Left ventricle myocardium inferior (tissue), 1 donor: ENCODE measurements around the gene ATF6. TPM values are rescaled to one million over a fixed set of nuclear protein-coding genes. Genes with fewer than 3 reads are reported as not detected.
"Not testable (repeated sequence)": the region's sequence is repeated elsewhere in the genome, so short reads cannot be mapped to it uniquely, and the experiment has no call there.

Experiments used
- DNase-seq: peaks from one replicate; pipeline ENCODE4 v3.0.0-alpha.2; 2020
- H3K27ac ChIP-seq: fragments of 200-600 bp; replicated peaks from 2 replicates; pipeline ENCODE4 v1.8.0; 2021
- H3K27me3 ChIP-seq: fragments of 200-600 bp; 2 replicates; pipeline ENCODE4 v1.8.0; 2021; ENCODE audit warnings: low read depth
- H3K36me3 ChIP-seq: fragments of 200-600 bp; 2 replicates; pipeline ENCODE4 v1.8.0; 2021
- H3K4me1 ChIP-seq: fragments of 200-600 bp; 2 replicates; pipeline ENCODE4 v1.8.0; 2021
- H3K4me3 ChIP-seq: fragments of 200-600 bp; 2 replicates; pipeline ENCODE4 v1.8.0; 2021; ENCODE audit warnings: mild to moderate bottlenecking, moderate library complexity
- H3K9me3 ChIP-seq: fragments of 200-600 bp; replicated peaks from 2 replicates; pipeline ENCODE4 v1.8.0; 2021
- CTCF ChIP-seq: fragments of 200-600 bp; IDR thresholded peaks from 2 replicates; pipeline ENCODE4 v1.8.0; 2021; ENCODE audit warnings: antibody characterized with exemption, mild to moderate bottlenecking, borderline replicate concordance
- intact Hi-C: fragments of 100-400 bp; cut with micrococcal nuclease; formaldehyde crosslinking; loops from one replicate; pipeline ENCODE4 v1.11.0; 2022
- total RNA-seq: library from RNA; stranded (reverse); fragmentation: NEBNext Ultra II Directional; extraction: Animal tissue kit (Norgen Biotek cat#: 25700); gene quantifications from one replicate; pipeline ENCODE4 v1.2.1, GENCODE V29; 2021
- donor health status: DM: no; HTN: yes; CAD: no; lungs with severe emphysema.

ATF6 gene
- total RNA-seq, 1 donor from 2014 or later = 13.0 TPM

- Histone ChIP-seq H3K27ac (no peak overlapping the region), H3K27me3 (no peaks in the 10 kb centered on the region), H3K4me1 (peaks cover 13% of the 10 kb centered on the region), H3K36me3 (peaks cover 12% of the 10 kb centered on the region), H3K9me3 (no peaks in the 10 kb centered on the region), H3K4me3 (no peak overlapping the region)
- intact Hi-C loops = no loop called here
- no peak for DNase-seq
- TF ChIP-seq CTCF = no peak
Observed at GRCh38 chr1:161827786-161828185, 61.7 kb downstream of the ATF6 start.

- H3K36me3 ChIP-seq, DNase-seq, intact Hi-C loops, H3K4me3 ChIP-seq, H3K27me3 ChIP-seq, H3K9me3 ChIP-seq, H3K27ac ChIP-seq, H3K4me1 ChIP-seq: not testable (repeated sequence)
Observed at GRCh38 chr1:161832299-161832907, 66.3 kb downstream of the ATF6 start.

GRCh38 chr1:161834967-161835550 is 68.9 kb downstream of the ATF6 start:
- H3K27me3 ChIP-seq = no peaks in the 10 kb centered on the region
- H3K27ac ChIP-seq = no peak overlapping the region
- H3K36me3 ChIP-seq = no peaks in the 10 kb centered on the region
- H3K9me3 ChIP-seq = no peaks in the 10 kb centered on the region
- DNase-seq = no peak
- no peak overlapping the region for H3K4me3 ChIP-seq
- intact Hi-C loops = no loop called here
- peaks cover 13% of the 10 kb centered on the region for H3K4me1 ChIP-seq
- no peak for TF ChIP-seq CTCF

GRCh38 chr1:161836018-161836417 is 69.9 kb downstream of the ATF6 start:
- no peak for TF ChIP-seq CTCF
- Histone ChIP-seq H3K36me3 (no peaks in the 10 kb centered on the region), H3K27me3 (no peaks in the 10 kb centered on the region), H3K9me3 (no peaks in the 10 kb centered on the region), H3K4me1 (peaks cover 13% of the 10 kb centered on the region), H3K4me3 (no peak overlapping the region), H3K27ac (no peak overlapping the region)
- no peak for DNase-seq
- intact Hi-C loops = no loop called here

GRCh38 chr1:161838362-161838761 is 72.2 kb downstream of the ATF6 start:
- no peak for TF ChIP-seq CTCF
- Histone ChIP-seq H3K4me1 (peaks cover 13% of the 10 kb centered on the region), H3K4me3 (no peak overlapping the region), H3K27me3 (no peaks in the 10 kb centered on the region), H3K9me3 (no peaks in the 10 kb centered on the region), H3K36me3 (peaks cover 13% of the 10 kb centered on the region), H3K27ac (no peak overlapping the region)
- intact Hi-C loops = no loop called here
- peak; percentile 33 for DNase-seq

GRCh38 chr1:161838885-161839284 is 72.8 kb downstream of the ATF6 start:
- Histone ChIP-seq H3K4me3 (no peak overlapping the region), H3K36me3 (peaks cover 13% of the 10 kb centered on the region), H3K4me1 (peaks cover 13% of the 10 kb centered on the region), H3K27me3 (no peaks in the 10 kb centered on the region), H3K9me3 (no peaks in the 10 kb centered on the region), H3K27ac (no peak overlapping the region)
- no peak for DNase-seq
- no peak for TF ChIP-seq CTCF
- intact Hi-C loops = no loop called here
